Stromal cell of bone marrow (primary cell): ENCODE results near the gene MCM5.
"Not testable (repeated sequence)": the region's sequence is repeated elsewhere in the genome, so short reads cannot be mapped to it uniquely, and the experiment has no call there.

Source experiments
- DNase-seq: peaks from one replicate; pipeline ENCODE4 v3.0.0-alpha.2; 2012; ENCODE audit warnings: low read depth

Gene MCM5

DNA sequence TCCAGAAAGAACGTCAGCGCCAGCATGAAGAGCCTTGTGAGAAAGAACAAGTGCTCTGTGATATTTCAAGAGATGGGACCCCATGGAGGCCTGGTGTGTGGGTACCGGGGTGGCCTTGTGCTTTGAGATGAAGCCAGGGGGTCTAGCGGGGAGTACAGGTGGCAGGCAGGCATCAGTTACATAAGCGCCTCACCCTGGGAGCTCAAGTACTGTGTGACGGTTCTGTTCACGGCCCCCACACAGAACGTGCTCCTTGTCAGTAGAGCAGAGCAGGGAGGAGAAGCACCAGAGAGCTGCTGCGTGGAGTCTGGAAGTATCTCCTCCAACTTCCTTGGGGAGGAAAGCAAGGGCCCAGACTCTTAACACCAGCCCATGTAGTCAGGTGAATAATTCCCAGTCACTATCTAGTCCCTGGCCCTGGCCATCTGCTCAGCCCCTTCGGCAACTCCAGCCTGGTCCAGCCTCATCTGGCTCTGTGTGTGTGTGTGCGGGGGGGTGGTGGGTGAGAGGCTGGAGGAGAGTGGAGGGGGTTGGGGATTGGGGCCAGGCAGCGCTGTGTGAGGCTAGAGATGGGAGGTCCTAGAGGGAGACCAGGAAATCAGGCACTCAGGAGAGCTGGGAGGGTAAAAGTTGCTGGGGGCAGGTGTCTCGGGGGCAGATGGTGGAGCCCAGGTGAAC, 32.4 kb downstream of the MCM5 start:
- no peak for DNase-seq

DNA sequence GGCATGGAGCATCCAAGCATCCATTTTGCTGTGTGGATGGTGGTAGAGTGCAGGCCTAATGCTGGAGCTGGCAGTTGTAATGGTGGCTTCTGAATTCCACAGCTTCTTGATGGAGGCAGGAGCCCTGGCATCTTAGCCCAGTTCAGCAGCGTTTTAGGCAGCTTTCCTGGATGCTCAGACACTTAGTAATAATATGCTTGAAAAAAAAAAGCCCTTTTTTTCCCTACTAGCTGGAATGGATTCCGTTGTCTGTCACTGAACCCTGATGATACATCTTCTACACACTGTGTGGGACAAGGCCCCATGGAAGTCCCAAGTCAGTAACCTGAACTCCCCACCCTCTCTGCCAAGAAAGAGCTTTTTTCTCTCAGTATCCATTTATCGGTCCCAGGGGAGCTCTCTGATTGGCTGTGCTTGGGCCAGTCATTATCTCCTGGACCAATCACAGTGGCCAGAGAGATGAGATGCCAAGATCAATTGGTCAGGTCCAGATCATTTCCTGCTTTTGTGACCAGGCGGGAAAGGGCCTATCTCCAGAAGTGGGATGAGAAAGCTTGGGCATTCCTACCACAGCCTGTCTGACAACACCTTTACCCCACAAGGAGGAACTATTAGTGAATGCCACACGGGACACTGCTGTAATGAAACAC, 34.2 kb downstream of the MCM5 start:
- no peak for DNase-seq

DNA sequence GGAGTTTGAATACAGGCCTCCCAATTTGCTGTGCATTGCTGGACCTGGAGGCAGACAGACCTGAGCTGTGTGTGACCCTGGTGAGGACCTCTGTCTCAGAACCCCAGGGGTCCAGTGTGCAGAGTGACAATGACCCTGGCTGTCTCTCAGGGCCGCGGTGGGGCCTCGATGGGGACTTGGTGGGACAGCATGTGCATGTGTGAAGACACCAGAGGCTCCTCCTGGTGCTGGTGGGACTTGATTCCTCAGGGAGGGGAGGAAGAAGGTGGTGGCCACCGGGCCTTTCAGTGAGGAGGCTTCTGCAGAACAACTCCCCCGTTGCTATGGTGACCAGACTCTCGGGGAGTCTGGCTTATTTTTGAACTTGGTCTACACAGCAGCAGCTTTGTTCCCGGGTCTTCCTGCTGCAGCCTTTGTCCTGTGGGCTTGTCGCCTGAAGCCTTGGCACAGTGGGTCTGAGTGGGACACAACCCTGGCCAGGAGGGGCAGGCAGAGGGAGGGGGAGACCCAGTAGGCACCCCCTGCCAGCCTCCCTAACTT, 35.3 kb downstream of the MCM5 start:
- no peak for DNase-seq

DNA sequence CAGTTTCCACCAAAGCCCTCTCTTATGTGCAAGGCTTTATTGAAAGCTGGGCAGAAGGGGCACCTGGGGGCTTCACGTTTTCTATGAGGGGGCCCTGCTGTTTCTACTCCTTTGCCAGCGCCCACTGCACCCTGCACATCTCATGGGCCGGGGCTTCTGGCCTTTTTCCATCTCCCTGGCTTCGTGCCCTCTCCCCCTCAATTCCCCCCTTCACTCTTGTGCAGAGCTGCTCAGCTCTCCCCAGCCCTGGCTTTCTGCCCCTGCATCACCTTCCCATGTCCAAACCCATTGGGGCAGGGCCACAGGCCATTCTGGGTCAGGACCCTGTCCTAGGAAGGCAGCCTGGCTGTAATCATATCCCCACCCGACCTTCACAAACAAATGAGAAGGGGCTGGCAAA, 36.5 kb downstream of the MCM5 start:
- no peak for DNase-seq

DNA sequence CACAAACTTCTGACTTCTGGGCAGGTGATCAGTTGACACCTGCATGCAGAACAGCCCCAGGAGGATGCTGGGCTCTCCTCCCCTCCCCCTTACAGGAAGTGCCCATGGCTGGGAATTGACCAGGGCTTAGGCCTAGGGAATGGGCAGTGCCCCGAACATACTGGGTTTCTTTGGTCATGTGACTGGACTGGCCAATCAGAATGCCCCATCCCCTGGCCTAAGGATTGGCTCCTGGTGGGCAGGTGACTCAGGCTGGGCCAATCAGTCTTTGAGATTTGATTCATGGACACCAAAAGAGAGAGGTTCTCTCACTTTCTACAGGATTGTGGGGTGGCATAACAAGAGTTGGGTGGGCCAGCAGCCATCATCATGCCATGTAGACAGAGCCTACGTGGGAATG, 37.1 kb downstream of the MCM5 start:
- DNase-seq, result no peak

DNA sequence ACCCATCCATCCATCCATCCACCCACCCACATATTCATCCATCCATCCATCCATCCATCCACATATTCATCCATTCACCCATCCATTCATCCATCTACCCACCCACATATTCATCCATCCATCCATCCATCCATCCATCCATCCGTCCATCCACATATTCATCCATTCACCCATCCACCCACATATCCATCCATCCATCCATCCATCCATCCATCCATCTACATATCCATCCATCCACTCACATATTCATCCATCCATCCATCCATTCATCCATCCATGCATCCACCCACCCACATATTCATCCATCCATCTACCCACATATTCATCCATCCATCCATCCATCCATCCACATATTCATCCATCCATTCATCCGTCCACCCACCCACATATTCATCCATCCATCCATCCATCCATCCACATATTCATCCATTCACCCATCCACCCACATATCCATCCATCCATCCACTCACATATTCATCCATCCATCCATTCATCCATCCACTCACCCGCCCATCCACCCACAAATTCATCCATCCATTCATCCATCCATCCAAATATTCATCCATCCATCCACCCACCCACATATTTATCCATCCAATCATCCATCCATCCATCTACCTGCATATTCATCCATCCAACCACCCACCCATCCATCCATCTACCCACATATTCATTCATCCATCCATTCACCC, 38.9 kb downstream of the MCM5 start:
- not testable (repeated sequence) for DNase-seq

DNA sequence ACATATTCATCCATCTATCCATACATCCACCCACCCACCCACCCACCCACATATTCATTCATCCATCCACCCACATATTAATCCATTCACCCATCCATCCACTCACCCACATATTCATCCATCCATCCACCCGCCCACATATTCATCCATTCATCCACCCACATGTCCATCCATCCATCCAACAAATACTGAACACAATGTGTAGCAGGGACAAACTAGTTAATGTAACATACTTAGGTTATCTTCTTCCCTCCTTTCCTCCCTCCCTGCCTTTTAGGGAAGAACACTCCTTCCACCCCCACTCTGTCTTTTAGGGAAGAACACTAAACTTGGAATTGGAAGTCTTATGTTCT, 39.4 kb downstream of the MCM5 start:
- no peak for DNase-seq

DNA sequence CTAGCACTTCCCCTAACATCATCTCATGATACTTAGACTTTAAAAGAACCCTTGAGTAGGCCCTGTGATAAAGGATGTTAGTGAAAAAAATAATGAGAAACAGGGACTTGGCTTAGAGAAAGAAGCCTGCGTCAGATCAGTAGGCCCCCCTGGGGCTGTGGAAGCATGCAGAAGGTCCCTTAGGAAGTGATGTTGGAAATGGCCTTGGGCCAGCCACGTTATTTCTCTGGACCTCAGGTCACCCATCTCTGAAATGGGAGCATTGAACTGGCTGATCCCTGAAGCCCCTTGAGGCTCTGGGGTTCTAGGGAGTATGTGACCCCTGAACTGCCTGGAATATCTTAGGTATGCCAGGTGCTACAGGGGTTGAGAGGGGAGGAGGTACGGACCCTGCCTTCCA, 40.2 kb downstream of the MCM5 start:
- no peak for DNase-seq

DNA sequence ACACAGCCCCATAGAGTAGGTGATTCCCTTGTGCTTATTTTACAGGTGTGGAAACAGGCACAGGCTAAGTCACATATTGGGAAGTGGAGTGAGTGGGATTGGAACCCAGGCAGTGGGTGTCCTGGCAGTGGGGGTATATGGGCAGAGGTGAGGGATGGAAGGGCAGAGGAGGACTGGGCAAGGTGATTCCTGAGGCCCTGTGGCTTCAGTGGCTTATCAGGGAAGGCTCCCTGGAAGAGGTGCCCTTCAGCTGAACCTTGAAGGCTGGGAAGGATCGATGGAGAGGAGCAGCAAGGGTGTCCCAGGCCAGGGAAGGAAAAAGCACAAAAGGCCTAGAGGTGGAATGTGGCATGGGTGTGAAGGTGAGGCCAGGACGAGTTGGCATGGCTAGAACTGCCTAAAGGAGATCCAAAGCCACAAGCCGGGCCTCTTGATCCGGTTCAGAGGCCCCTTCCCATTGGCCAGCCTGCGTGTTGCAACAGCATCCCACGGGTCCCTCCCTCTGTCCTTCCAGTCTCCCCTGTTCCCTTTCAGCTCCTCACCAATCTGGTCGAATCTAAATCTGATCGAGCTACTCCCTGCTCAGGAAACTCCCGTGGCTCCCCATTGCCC, 41.7 kb downstream of the MCM5 start:
- DNase-seq, result no peak

DNA sequence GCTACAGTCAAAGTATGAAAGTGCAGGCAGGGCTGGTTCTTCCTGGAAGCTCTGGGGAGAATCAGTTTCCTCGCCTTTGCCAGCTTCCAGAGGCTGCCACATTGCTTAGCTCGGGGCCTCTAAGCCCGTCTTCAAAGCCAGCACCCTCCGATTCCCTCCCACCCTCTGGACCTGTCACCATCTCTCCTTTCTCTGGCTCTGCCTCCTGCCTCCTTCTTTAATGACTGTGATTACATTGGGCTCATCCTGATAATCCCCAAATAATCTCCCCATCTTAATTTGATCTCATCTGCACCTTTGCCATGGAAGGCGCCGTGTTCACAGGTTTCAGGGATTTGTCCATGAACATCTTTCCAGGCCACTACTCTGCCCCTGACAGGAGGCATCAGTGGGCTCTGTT, 42.5 kb downstream of the MCM5 start:
- DNase-seq, result no peak

DNA sequence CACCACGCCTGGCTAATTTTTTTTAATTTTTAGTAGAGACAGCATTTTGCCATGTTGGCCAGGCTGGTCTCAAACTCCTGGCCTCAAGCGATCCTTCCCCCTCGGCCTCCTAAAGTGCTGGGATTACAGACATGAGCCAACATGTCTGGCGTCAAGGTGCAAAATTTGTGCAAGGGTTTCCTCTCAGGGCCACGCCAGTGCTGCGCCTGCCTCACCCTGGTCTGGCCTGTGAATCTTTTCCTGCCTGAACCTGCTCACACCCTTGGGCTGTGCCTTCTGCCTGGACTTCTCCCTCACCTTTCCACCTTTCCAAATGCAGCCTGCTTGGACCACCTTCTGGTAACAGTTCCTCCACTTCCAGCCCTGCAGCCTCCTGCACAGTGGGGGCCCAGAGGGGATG, 43.4 kb downstream of the MCM5 start:
- no peak for DNase-seq

DNA sequence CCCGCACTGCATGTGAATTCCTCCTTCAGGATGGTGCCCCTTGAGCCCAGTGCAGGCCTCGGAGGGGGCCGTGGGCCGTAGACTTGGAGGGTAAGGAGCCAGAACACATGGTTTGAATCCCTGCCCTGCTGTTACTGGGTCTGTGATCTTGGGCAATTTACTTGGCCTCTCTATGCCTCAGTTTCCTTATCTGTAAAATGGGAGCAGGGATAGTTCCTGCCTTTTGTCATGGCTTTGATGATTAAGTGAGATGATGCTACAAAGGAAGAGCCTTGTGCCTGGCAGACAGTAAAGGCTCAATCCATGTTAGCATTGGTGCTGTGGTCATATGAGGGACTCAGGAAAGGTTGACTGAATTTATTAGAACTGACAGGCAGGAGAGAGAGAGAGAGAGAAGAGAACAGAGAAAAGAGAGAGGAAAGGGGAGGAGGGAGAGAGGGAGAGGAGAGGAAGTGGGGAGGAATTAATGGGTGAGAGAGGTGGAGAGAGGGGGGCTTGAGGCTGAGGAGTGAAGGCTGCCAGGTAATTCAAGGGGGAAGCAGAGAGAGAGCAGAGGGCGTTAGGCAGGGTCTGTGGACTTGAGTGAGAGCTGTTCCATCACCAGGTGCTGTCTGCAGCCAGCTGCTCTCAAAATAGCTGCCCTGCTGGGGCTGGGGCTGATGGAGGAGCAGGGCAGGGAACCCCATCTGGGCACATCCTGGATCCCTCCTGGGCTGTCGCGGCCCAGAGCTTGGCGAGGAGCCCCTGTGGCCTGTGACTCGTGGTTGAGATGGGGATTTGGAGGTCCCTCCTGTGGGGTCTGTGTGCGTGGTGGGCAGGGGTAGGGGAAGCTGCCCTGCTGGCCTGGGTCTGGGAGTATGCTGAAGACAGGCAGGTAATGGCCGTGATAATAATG, 44.1 kb downstream of the MCM5 start:
- no peak for DNase-seq

DNA sequence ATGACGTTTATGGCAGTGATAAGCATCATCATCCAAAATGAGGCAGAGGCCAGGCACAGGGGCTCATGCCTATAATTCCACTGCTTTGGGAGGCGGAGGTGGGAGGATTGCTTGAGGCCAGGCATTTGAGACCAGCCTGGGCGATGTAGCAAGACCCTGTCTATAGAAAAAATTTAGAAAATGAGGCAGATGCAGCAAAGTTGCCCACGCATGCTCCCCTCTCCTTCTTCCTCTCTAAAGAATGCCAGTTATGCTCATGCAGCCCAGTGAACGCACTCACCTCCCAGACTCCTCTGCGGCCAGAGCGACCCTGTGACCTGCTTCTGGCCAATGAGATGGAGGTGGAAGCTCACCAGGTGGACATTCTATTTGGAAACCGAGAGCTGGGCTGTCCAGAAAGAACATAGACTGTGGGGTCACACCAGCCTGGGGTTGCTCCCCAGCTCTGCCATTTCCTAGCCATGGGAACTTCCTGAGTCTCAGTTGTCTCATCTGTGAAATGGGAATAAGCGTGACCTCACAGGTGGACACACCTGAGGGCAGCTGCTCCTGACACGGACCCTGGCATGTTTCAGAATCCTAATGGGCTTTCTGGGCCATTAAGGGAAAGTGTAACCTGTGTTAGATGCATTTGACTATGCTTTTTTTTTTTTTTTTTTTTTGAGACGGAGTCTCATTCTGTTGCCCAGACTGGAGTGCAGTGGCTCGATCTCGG, 44.9 kb downstream of the MCM5 start:
- DNase-seq, result no peak

DNA sequence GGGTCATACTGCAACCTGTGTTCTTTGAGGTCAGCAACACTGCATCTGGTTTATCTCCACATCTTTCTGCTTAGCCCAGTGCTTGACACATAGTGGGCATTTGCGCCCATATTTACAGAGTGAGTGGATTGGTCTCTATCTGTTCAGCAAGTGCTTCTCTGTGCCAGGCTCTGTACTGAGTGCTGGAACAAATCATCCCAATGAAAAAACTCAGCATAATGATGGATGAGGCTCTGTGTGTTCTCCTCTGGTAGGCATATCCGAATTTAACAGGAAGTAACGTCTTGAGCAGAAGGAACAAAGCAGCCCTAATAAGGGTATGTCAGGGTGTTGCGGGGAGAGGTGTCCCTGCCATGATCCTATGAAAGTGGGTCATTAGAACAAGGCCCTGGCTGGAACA, 46.0 kb downstream of the MCM5 start:
- DNase-seq, result no peak

DNA sequence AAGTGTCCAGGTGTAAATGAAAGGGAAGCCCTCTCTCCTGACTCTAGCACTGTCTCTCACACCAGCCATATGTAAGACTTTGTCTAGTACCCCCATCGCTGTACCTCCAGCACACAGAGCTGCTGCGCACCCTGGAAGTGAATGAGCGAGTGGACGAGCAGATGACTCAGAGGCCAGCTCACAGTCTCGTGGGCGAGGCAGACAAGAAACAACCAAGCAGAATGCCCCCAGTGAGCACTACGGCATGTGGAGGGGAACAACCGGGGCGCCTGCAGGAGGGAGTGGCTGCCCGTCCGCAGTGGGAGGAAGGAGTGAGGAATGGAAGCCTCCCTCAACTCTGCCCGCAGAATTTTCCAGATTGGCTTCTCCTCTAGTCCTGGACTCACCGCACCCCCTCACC, 46.4 kb downstream of the MCM5 start:
- peak; percentile 61 for DNase-seq

DNA sequence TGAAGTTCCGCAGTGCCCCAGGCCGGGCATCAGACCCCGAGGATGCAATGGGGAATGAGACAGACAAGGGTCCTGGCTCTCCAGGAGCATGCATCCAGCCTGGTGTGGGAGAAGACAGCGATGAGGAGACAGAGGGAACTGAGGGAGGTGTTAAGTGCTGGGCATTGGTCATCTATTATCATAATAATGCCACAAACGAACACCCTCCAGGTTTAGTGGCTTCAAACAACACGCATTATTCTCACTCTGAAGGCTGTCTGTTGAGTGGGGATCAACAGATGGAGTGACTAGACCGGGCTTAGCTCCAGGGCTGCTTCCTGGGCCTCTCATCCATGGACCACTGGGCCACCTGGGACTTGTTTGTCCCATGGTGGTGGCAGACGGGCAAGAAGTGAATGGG, 48.6 kb downstream of the MCM5 start:
- no peak for DNase-seq

DNA sequence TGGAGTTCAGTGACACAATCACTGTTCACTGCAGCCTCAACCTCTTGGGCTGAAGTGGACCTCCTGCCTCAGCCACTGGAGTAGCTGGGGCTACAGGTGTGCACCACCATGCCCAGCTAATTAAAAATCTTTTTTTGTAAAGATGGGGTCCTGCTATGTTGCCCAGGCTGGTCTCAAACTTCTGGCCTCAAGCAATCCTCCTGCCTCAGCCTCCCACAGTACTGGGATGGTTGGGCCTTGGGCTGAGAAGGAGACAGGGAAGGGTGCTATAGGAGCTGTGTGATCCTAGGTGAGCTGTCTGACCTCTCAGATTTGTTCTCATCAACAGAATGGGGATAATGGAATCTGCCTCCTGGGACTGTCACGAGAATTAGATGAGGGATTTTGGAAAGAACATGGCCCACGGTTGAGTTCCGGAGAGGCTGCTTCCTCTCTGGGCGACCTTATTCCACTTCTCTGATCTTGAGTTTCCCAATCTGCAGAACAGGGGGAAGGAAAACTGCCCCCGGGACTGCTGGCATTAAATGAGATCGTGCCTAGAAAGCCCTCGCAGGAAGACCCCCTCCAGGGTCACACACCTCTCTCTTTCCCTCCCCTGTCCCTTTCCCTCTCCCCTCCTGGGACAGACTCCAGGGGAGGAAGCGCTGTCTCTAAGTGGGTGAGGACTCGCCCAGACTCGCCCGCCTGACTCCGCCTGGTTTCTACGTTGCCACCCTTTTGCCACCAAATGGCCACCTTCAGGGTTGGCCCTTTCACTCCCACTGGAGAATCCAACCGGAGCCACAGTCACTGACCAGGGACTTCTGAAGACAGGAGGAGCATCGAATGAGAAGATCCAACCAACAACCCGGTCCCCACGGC, 50.1 kb downstream of the MCM5 start:
- DNase-seq, result no peak

DNA sequence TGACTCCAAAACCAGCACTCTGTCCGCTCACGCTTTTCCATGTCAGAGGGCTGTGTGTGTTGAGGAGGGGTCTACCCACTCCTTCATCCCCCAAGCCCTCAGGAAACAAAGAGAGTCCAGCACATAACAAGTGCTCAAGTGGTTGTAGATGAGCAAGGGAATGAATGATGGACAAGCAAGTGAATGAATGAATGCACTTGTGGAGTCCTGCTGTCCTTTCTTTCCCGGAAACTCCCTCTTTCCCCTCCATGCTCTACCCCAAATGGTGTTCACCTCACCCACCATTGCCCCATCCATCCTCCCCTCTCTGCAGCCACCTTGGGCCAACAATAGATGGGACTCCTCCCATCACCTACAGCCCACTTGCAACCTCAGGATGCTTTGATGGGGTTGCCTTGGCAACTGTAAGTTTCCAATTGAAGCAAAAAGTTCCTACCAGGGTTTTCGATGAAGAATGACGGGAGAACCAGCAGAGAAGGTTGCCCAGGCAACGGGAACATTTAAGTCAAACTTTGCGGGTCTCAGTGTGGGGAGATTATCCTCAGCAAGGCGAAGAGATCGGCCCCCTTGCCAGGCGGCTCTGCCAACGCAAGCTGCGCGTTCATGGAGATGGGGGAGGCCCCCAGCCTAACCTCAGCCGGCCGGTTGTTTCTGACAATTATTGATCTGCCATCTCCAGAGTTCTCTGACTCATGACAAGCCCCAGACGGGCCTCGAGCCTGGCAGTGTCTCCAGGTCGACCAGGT, 51.1 kb downstream of the MCM5 start:
- DNase-seq, result no peak

DNA sequence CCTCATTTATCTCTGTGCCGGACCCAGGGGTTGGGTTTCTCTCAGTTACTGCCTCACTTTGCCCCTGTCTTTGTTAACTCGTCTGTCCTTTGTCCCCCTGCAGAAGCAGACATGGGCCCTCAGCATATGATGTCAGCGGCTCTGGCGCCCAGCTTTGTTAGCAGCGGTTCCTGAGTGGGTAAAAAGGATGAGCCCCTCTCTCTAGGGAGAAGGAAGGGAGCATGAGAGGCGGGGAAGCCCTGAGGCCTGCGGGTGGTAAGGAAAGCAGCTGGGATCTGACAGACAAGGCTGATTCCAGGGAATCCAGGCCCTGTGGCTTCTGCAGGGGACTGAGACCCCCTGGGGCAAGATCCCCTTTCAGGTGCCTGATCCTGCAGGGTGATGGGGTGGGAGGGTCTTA, 51.7 kb downstream of the MCM5 start:
- no peak for DNase-seq

DNA sequence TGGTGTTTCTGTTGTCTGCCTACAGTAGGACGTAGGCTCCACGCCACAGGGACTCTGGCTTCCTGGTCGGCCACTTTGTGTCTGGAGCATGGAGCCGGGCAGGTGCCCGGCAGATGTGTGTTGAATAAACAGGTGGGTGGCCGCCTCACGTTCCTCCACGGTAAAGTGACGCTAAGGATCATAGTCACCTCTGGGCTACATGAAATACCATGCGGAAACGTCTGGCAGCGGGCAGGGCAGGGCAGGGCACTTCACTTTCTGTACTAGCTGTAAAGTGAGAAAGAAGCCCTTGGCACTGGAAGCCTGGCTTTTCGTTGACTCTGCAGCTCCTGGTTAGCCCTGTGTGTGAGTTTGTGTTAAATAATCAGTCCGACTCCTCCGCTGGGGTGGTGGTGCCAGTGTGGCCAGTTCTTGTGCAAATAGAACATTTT, 52.4 kb downstream of the MCM5 start:
- DNase-seq, result no peak
